Spleen (tissue), 7 donors: ENCODE results near the gene ARHGEF2.

Experiments used
- POLR2A ChIP-seq, 3 donors: fragments of 450-650 bp; IDR thresholded peaks; one replicate each; pipeline ENCODE4 v1.5.1; 2017; ENCODE audit warnings: antibody characterized with exemption in 3 of 3, mild to moderate bottlenecking in 1 of 3
- TF ChIP-seq, protein P1 (sequence below), 11 experiments: fragments of 200-600 bp in 7 of 11; fragments of 450-650 bp in 4 of 11; sonication (generic) in 4 of 11; IDR thresholded peaks in 8 of 11; conservative IDR thresholded peaks in 3 of 11; 1 replicate in 7 of 11; 2 replicates in 4 of 11; pipeline versions ENCODE4 v1.4.0 to v1.8.0; 2016 to 2021; ENCODE audit warnings: antibody characterized with exemption in 11 of 11, inconsistent platforms in 4 of 11, mild to moderate bottlenecking in 1 of 11
- donor health status: DM: no; HTN: no; CAD: no; lungs with moderate emphysema.
- donor health status: DM: no; HTN: no; CAD: no.
- donor health status: DM: no; HTN: no; CAD: no.

DNA sequence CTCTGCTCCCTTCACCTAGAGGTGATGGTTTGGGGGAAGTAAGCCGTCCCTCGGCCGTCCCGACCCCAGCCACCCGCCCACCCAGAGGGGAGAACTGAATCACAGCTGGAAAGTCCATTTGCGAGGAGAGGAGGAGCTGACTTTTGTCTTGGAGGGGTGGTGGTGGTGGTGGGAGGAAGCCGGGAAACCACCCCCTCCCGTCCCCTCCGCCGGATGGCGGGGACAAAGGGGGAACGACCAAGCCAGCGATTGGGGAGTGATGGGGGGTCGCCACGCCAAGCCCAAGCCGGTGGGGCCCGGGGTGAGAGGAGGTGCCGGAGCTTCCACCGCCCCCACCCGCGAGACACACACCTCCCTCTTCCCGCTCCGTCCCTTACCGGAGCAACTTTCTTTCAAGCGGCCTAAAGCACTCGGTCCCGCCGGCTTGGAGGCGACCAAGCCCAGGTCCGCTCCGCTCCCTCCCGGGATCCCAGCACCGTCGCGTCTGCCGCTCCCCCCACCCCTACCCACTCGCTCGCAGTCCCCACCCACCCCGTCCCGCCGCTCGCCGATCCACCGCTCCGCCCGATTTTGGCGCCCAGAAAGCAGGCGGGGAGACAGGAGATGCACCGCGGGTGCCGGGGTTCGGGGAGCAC, 540 bp downstream of the ARHGEF2 start:
- TF ChIP-seq POLR2A (IDR thresholded peaks at IDR 0.05): no peak
- TF ChIP-seq, protein P1, sequence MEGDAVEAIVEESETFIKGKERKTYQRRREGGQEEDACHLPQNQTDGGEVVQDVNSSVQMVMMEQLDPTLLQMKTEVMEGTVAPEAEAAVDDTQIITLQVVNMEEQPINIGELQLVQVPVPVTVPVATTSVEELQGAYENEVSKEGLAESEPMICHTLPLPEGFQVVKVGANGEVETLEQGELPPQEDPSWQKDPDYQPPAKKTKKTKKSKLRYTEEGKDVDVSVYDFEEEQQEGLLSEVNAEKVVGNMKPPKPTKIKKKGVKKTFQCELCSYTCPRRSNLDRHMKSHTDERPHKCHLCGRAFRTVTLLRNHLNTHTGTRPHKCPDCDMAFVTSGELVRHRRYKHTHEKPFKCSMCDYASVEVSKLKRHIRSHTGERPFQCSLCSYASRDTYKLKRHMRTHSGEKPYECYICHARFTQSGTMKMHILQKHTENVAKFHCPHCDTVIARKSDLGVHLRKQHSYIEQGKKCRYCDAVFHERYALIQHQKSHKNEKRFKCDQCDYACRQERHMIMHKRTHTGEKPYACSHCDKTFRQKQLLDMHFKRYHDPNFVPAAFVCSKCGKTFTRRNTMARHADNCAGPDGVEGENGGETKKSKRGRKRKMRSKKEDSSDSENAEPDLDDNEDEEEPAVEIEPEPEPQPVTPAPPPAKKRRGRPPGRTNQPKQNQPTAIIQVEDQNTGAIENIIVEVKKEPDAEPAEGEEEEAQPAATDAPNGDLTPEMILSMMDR (IDR thresholded peaks at IDR 0.05 in 8 of 11, conservative IDR thresholded peaks at IDR 0.05 in 3 of 11): no peak
